Stimulated activated CD4-positive, alpha-beta T cell treated with anti-CD3 and anti-CD28 coated beads, Interleukin-4, amount 100 ng/mL, for 4 hours (primary cell): ENCODE measurements around the gene NDRG2.
"Not testable (repeated sequence)": the region's sequence is repeated elsewhere in the genome, so short reads cannot be mapped to it uniquely, and the experiment has no call there.

Source experiments
- DNase-seq, 2 experiments: peaks; one replicate each; pipeline ENCODE4 v3.0.0-alpha.2; 2020

The NDRG2 gene

GRCh38 chr14:21033133-21033698 is 8.4 kb upstream of the NDRG2 start:
- DNase-seq, result no peak

- no peak for DNase-seq
Observed at GRCh38 chr14:21032326-21033132, 7.7 kb upstream of the NDRG2 start.

GRCh38 chr14:21030531-21030930 is 5.7 kb upstream of the NDRG2 start:
- no peak for DNase-seq

GRCh38 chr14:21029917-21030316 is 5.1 kb upstream of the NDRG2 start, which contains the start of gene TPPP2:
Gene TPPP2, plus strand, starts transcription at chr14:21030217. Its CDS starts 365 bp downstream, at chr14:21030582.
- DNase-seq, result no peak

GRCh38 chr14:21026988-21027315 is 2.1 kb upstream of the NDRG2 start:
- DNase-seq, result no peak

- no peak for DNase-seq
Observed at GRCh38 chr14:21026274-21026987, 1.6 kb upstream of the NDRG2 start.

- no peak for DNase-seq
Observed at GRCh38 chr14:21025371-21026273, 761 bp upstream of the NDRG2 start.

GRCh38 chr14:21023817-21024584 is 860 bp downstream of the NDRG2 start:
- DNase-seq, result no peak

- no peak for DNase-seq
Observed at GRCh38 chr14:21023174-21023573, 1.7 kb downstream of the NDRG2 start.

- no peak for DNase-seq
Observed at GRCh38 chr14:21022686-21023085, 2.2 kb downstream of the NDRG2 start.

- DNase-seq, result no peak
Observed at GRCh38 chr14:21020977-21021545, 3.8 kb downstream of the NDRG2 start.

GRCh38 chr14:21019366-21019765 is 5.5 kb downstream of the NDRG2 start:
- DNase-seq, result no peak

- DNase-seq, result no peak
Observed at GRCh38 chr14:21018781-21019180, 6.1 kb downstream of the NDRG2 start.

GRCh38 chr14:21018286-21018685 is 6.6 kb downstream of the NDRG2 start:
- DNase-seq, result no peak

GRCh38 chr14:21017528-21018245 is 7.2 kb downstream of the NDRG2 start:
- no peak for DNase-seq

- no peak for DNase-seq
Observed at GRCh38 chr14:21016413-21017190, 8.3 kb downstream of the NDRG2 start.

- no peak for DNase-seq
Observed at GRCh38 chr14:21015312-21015711, 9.5 kb downstream of the NDRG2 start.

- peak; percentile 66 to 76 for DNase-seq
Observed at GRCh38 chr14:21014761-21015190, 10.1 kb downstream of the NDRG2 start.

- no peak for DNase-seq
Observed at GRCh38 chr14:21011136-21011535, 13.7 kb downstream of the NDRG2 start.

GRCh38 chr14:21009721-21010120 is 15.1 kb downstream of the NDRG2 start:
- not testable (repeated sequence) for DNase-seq
